Loucy (cell line): ENCODE data around the gene MUC12.

Experiments
- EZH2phosphoT487 ChIP-seq: fragments of 200-600 bp; IDR thresholded peaks from 2 replicates; pipeline ENCODE4 v1.6.1; 2018; ENCODE audit warnings: antibody characterized with exemption, mild to moderate bottlenecking, moderate library complexity, borderline replicate concordance
- TF ChIP-seq, protein P1 (sequence below): fragments of 200-600 bp; sonication (generic); conservative IDR thresholded peaks from 2 replicates; pipeline ENCODE4 v1.5.1; 2014; ENCODE audit warnings: mild to moderate bottlenecking, antibody characterized with exemption, low read length

GRCh38 chr7:101066141-101066832 is 96.9 kb downstream of the MUC12 start:
- TF ChIP-seq, protein P1, sequence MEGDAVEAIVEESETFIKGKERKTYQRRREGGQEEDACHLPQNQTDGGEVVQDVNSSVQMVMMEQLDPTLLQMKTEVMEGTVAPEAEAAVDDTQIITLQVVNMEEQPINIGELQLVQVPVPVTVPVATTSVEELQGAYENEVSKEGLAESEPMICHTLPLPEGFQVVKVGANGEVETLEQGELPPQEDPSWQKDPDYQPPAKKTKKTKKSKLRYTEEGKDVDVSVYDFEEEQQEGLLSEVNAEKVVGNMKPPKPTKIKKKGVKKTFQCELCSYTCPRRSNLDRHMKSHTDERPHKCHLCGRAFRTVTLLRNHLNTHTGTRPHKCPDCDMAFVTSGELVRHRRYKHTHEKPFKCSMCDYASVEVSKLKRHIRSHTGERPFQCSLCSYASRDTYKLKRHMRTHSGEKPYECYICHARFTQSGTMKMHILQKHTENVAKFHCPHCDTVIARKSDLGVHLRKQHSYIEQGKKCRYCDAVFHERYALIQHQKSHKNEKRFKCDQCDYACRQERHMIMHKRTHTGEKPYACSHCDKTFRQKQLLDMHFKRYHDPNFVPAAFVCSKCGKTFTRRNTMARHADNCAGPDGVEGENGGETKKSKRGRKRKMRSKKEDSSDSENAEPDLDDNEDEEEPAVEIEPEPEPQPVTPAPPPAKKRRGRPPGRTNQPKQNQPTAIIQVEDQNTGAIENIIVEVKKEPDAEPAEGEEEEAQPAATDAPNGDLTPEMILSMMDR, result no peak
- no peak for TF ChIP-seq EZH2phosphoT487
